ENCODE data around the gene ADGRG3. TPM values are rescaled to one million over a fixed set of nuclear protein-coding genes. Genes with fewer than 3 reads are reported as not detected.

The ADGRG3 gene
- total and polyA plus RNA-seq, 2 of the 8 experiments (the other 6 are each of a cell fraction or from before 2014, with no cell fraction given) = 0.28 to 0.98 TPM

GRCh38 chr16:57635266-57636097, 32.6 kb upstream of the ADGRG3 start (continued):
- TF ChIP-seq CHD7 (IDR thresholded peaks at IDR 0.05; ENCODE audit: insufficient replicate concordance, low read length) = no peak
- TF ChIP-seq SUZ12 (IDR thresholded peaks at IDR 0.05; ENCODE audit: low read length) = no peak
- no peak for TF ChIP-seq ZNF274 (IDR thresholded peaks at IDR 0.05; ENCODE audit: borderline replicate concordance, extremely low read depth, low read length)
- TF ChIP-seq CHD1 (IDR thresholded peaks at IDR 0.05; ENCODE audit: low read depth, low read length) = no peak
- TF ChIP-seq GTF2F1 (IDR thresholded peaks at IDR 0.05; ENCODE audit: borderline replicate concordance, low read depth, low read length) = no peak
- TF ChIP-seq ASH2L (IDR thresholded peaks at IDR 0.05; ENCODE audit: low read length) = no peak
- no peak for TF ChIP-seq YY1 (IDR thresholded peaks at IDR 0.05; ENCODE audit: low read depth, low read length)
- TF ChIP-seq KDM4A (IDR thresholded peaks at IDR 0.05; ENCODE audit: low read depth, low read length, severe bottlenecking) = no peak
